H1 (cell line): ENCODE measurements around the gene MAD2L1BP. TPM values are rescaled to one million over a fixed set of nuclear protein-coding genes. Genes with fewer than 3 reads are reported as not detected.

ENCODE experiments used
- CTCF ChIA-PET: fragments of 300-600 bp; sonication (Branson Sonifier 250); formaldehyde crosslinking; loops from one replicate; lab custom pipeline; 2021; ENCODE audit not compliant: partially characterized antibody; lab: Charles Lee
- POLR2A ChIA-PET: fragments of 300-600 bp; sonication (Branson Sonifier 250); formaldehyde crosslinking; loops from one replicate; lab custom pipeline; 2021; ENCODE audit warnings: inconsistent platforms; ENCODE audit not compliant: partially characterized antibody; lab: Charles Lee
- DNase-seq, 2 experiments: peaks; one replicate each; pipeline versions ENCODE4 v3.0.0 to v3.0.0-alpha.2; 2010 to 2022; ENCODE audit warnings: low spot score in 2 of 2, low read depth in 1 of 2, mixed read lengths in 1 of 2
- FAIRE-seq: peaks from 2 replicates; lab custom pipeline; 2011; peaks lifted over from hg19 to GRCh38; lab: Jason Lieb, UNC
- H2AFZ ChIP-seq: 2 replicates; pipeline ENCODE4 v1.8.1; 2012; ENCODE audit warnings: low read length, inconsistent platforms
- H2AK5ac ChIP-seq: 2 replicates; pipeline ENCODE4 v1.6.1; 2013; ENCODE audit warnings: low read depth, low read length
- H2BK120ac ChIP-seq: replicated peaks from 2 replicates; pipeline ENCODE3; 2013; ENCODE audit warnings: low read depth, low read length, inconsistent platforms
- H2BK12ac ChIP-seq: 2 replicates; pipeline ENCODE4 v1.6.1; 2013; ENCODE audit warnings: low read depth, low read length
- H2BK15ac ChIP-seq: 2 replicates; pipeline ENCODE4 v1.6.1; 2013; ENCODE audit warnings: low read length
- H2BK20ac ChIP-seq: 2 replicates; pipeline ENCODE4 v1.6.1; 2013; ENCODE audit warnings: low read length
- H2BK5ac ChIP-seq: 2 replicates; pipeline ENCODE4 v1.6.1; 2013; ENCODE audit warnings: low read depth, low read length
- H3K14ac ChIP-seq: 2 replicates; pipeline ENCODE4 v1.6.1; 2013; ENCODE audit warnings: inconsistent platforms; ENCODE audit not compliant: insufficient read length
- H3K18ac ChIP-seq: 2 replicates; pipeline ENCODE4 v1.6.1; 2013; ENCODE audit warnings: low read length; ENCODE audit errors: extremely low read depth
- H3K23ac ChIP-seq: 2 replicates; pipeline ENCODE4 v1.6.1; 2013; ENCODE audit warnings: inconsistent platforms; ENCODE audit not compliant: insufficient read length
- H3K23me2 ChIP-seq: 2 replicates; pipeline ENCODE4 v1.6.1; 2013; ENCODE audit warnings: low read depth, low read length
- H3K27ac ChIP-seq: 2 replicates; pipeline ENCODE4 v1.6.1; 2011; ENCODE audit warnings: low read depth, low read length, inconsistent platforms
- H3K27me3 ChIP-seq, 4 experiments: replicated peaks in 1 of 4; 1 replicate in 1 of 4; 2 replicates in 3 of 4; pipeline versions ENCODE4 v1.6.1 to v1.8.1; 2011 to 2013; ENCODE audit warnings: low read length in 3 of 4, mild to moderate bottlenecking in 3 of 4, inconsistent platforms in 2 of 4, mixed read lengths in 2 of 4, moderate library complexity in 1 of 4; ENCODE audit not compliant: control insufficient read depth in 3 of 4, insufficient read depth in 3 of 4; ENCODE audit errors: extremely low read depth in 1 of 4
- H3K36me3 ChIP-seq, 4 experiments: 2 replicates each; pipeline versions ENCODE4 v1.6.1 to v1.8.1; 2011 to 2013; ENCODE audit warnings: mild to moderate bottlenecking in 4 of 4, low read length in 3 of 4, moderate library complexity in 2 of 4, control low read depth in 1 of 4, inconsistent platforms in 1 of 4; ENCODE audit not compliant: insufficient read depth in 4 of 4, control insufficient read depth in 2 of 4
- H3K4ac ChIP-seq: replicated peaks from 2 replicates; pipeline ENCODE3; 2013; ENCODE audit warnings: low read length, low read depth, mixed read lengths, inconsistent platforms; ENCODE audit not compliant: insufficient read length
- H3K4me1 ChIP-seq, 4 experiments: replicated peaks in 1 of 4; 1 replicate in 1 of 4; 2 replicates in 3 of 4; pipeline versions ENCODE4 v1.6.1 to v1.8.1; 2011 to 2013; ENCODE audit warnings: low read length in 3 of 4, inconsistent platforms in 2 of 4, mixed read lengths in 1 of 4; ENCODE audit not compliant: insufficient read depth in 4 of 4, control insufficient read depth in 3 of 4
- H3K4me2 ChIP-seq, 2 experiments: 2 replicates each; pipeline versions ENCODE4 v1.6.1 to v1.8.1; 2011 to 2013; ENCODE audit warnings: low read depth in 2 of 2, low read length in 2 of 2, control low read depth in 1 of 2, inconsistent platforms in 1 of 2, mild to moderate bottlenecking in 1 of 2; ENCODE audit not compliant: insufficient read depth in 1 of 2
- H3K4me3 ChIP-seq, 4 experiments: fragments of 200-600, 300-600 bp in 1 of 4; sonication (generic), shearing (Covaris generic), sonication (Bioruptor Twin) in 1 of 4; 2 replicates each; pipeline versions ENCODE4 v1.5.1 to v1.8.1; 2011 to 2016; ENCODE audit warnings: low read length in 4 of 4, low read depth in 3 of 4, control low read depth in 2 of 4, inconsistent platforms in 2 of 4, mild to moderate bottlenecking in 2 of 4, mixed read lengths in 1 of 4, moderate library complexity in 1 of 4; ENCODE audit not compliant: insufficient read depth in 2 of 4; ENCODE audit errors: extremely low read depth in 1 of 4
- H3K56ac ChIP-seq: replicated peaks from 2 replicates; pipeline ENCODE3; 2013; ENCODE audit warnings: low read depth, mild to moderate bottlenecking, mixed read lengths, low read length, inconsistent platforms; ENCODE audit not compliant: insufficient read length
- H3K79me1 ChIP-seq: 2 replicates; pipeline ENCODE4 v1.6.1; 2013; ENCODE audit warnings: low read depth, low read length, control low read depth
- H3K79me2 ChIP-seq, 2 experiments: 2 replicates each; pipeline versions ENCODE4 v1.6.1 to v1.8.1; 2012 to 2013; ENCODE audit warnings: low read length in 2 of 2, mild to moderate bottlenecking in 2 of 2, inconsistent platforms in 1 of 2; ENCODE audit not compliant: insufficient read depth in 2 of 2, control insufficient read depth in 1 of 2
- H3K9ac ChIP-seq, 4 experiments: replicated peaks in 1 of 4; 1 replicate in 1 of 4; 2 replicates in 3 of 4; pipeline versions ENCODE4 v1.6.1 to v1.8.1; 2011 to 2013; ENCODE audit warnings: low read depth in 3 of 4, low read length in 3 of 4, control low read depth in 2 of 4, mild to moderate bottlenecking in 2 of 4, moderate library complexity in 2 of 4, inconsistent platforms in 1 of 4; ENCODE audit errors: extremely low read depth in 1 of 4
- H3K9me3 ChIP-seq, 2 experiments: 2 replicates each; pipeline versions ENCODE4 v1.6.1 to v1.8.1; 2012 to 2013; ENCODE audit warnings: mild to moderate bottlenecking in 2 of 2, moderate library complexity in 2 of 2, control low read depth in 1 of 2, inconsistent platforms in 1 of 2, low read depth in 1 of 2, low read length in 1 of 2, mixed read lengths in 1 of 2; ENCODE audit not compliant: insufficient read depth in 2 of 2
- H4K20me1 ChIP-seq, 2 experiments: replicated peaks in 1 of 2; 2 replicates each; pipeline versions ENCODE3 to v1.8.1; 2011 to 2013; ENCODE audit warnings: inconsistent platforms in 2 of 2, low read length in 2 of 2, mild to moderate bottlenecking in 1 of 2; ENCODE audit not compliant: insufficient read depth in 2 of 2, control insufficient read depth in 1 of 2
- H4K5ac ChIP-seq: 2 replicates; pipeline ENCODE4 v1.6.1; 2013; ENCODE audit warnings: low read length, low read depth, mixed read lengths, inconsistent platforms; ENCODE audit not compliant: insufficient read length
- H4K8ac ChIP-seq: 2 replicates; pipeline ENCODE4 v1.8.0; 2013; ENCODE audit warnings: mild to moderate bottlenecking, moderate library complexity, low read length, inconsistent platforms; ENCODE audit not compliant: insufficient read depth; ENCODE audit errors: extremely low read depth
- H4K91ac ChIP-seq: replicated peaks from 2 replicates; pipeline ENCODE3; 2013; ENCODE audit warnings: low read length, mixed read lengths, inconsistent platforms; ENCODE audit not compliant: insufficient read length
- CREB1 ChIP-seq: IDR thresholded peaks from 2 replicates; pipeline ENCODE4 v1.6.1; 2012; ENCODE audit warnings: inconsistent platforms
- GABPA ChIP-seq: IDR thresholded peaks from 2 replicates; pipeline ENCODE4 v1.6.1; 2011; ENCODE audit warnings: mild to moderate bottlenecking, low read length, moderate library complexity, borderline replicate concordance; ENCODE audit not compliant: insufficient read depth
- HDAC2 ChIP-seq, 2 experiments: fragments of 300-600 bp in 1 of 2; sonication (generic) in 1 of 2; IDR thresholded peaks; 2 replicates each; pipeline ENCODE4 v1.6.1; 2011 to 2012; ENCODE audit warnings: low read depth in 2 of 2, low read length in 2 of 2, mild to moderate bottlenecking in 2 of 2, moderate library complexity in 2 of 2, borderline replicate concordance in 1 of 2, inconsistent platforms in 1 of 2
- MAFK ChIP-seq: IDR thresholded peaks from 2 replicates; pipeline ENCODE4 v1.6.1; 2012; ENCODE audit warnings: low read depth, mild to moderate bottlenecking, improper control_type of control experiment, low read length
- PHF8 ChIP-seq: fragments of 200-600 bp; sonication (generic); conservative IDR thresholded peaks from 2 replicates; pipeline ENCODE4 v1.7.1; 2012; ENCODE audit warnings: low read depth, mild to moderate bottlenecking, inconsistent platforms, low read length, moderate library complexity
- POLR2A ChIP-seq, 2 experiments: IDR thresholded peaks; 1 replicate in 1 of 2; 2 replicates in 1 of 2; pipeline ENCODE4 v1.6.1; 2011; ENCODE audit warnings: low read depth in 2 of 2, low read length in 2 of 2, mild to moderate bottlenecking in 2 of 2; ENCODE audit errors: control extremely low read depth in 1 of 2
- POLR2AphosphoS5 ChIP-seq: IDR thresholded peaks from 2 replicates; pipeline ENCODE4 v1.6.1; 2011; ENCODE audit warnings: low read depth, low read length
- SIN3A ChIP-seq, 2 experiments: IDR thresholded peaks in 1 of 2; conservative IDR thresholded peaks in 1 of 2; 2 replicates each; pipeline ENCODE4 v1.6.1; 2011 to 2012; ENCODE audit warnings: low read length in 2 of 2, improper control_type of control experiment in 1 of 2, low read depth in 1 of 2, mild to moderate bottlenecking in 1 of 2
- TBP ChIP-seq: IDR thresholded peaks from 2 replicates; pipeline ENCODE4 v1.6.1; 2011; ENCODE audit warnings: low read depth, low read length, improper control_type of control experiment
- WGBS, 2 experiments: shearing (Covaris generic) in 1 of 2; methylation state at CpG; one replicate each; pipeline versions ENCODE4 v1.1.6 to v1.1.7; 2013 to 2015; ENCODE audit warnings: low lambda C conversion rate in 2 of 2, mixed read lengths in 2 of 2, inconsistent platforms in 1 of 2, low coverage in 1 of 2, missing lambda C conversion rate in 1 of 2; ENCODE audit not compliant: insufficient replicate concordance in 2 of 2, insufficient coverage in 1 of 2, insufficient read length in 1 of 2; ENCODE audit errors: extremely low coverage in 1 of 2, missing lambda C conversion rate in 1 of 2; 5-methylcytosine and 5-hydroxymethylcytosine counted together
- polyA plus RNA-seq, 7 experiments: library from polyadenylated mRNA; depleted of rRNA in 3 of 7; stranded (reverse) in 5 of 7; unstranded in 2 of 7; fragments of >200 nt in 5 of 7; fragments of 200-250 nt in 2 of 7; gene quantifications; 1 replicate in 5 of 7; 2 replicates in 1 of 7; 4 replicates in 1 of 7; pipeline versions ENCODE4 v1.2.1 to v1.2.3, GENCODE V29; 2011 to 2013; ENCODE audit warnings: missing spikeins in 2 of 7, mixed read lengths in 2 of 7
- total RNA-seq: library from RNA; stranded (reverse); fragmentation: NEBNext Ultra II Directional; extraction: Animal tissue kit (Norgen Biotek cat#: 25700); gene quantifications from 2 replicates; pipeline ENCODE4 v1.2.1, GENCODE V29; 2021
- TF ChIP-seq, protein P1 (sequence below): IDR thresholded peaks from 2 replicates; pipeline ENCODE4 v1.6.1; 2012; ENCODE audit warnings: inconsistent platforms

Gene MAD2L1BP
- total and polyA plus RNA-seq, 2 of the 8 experiments (the other 6 are each of a cell fraction or from before 2014, with no cell fraction given): 35.5 to 70.0 TPM

DNA sequence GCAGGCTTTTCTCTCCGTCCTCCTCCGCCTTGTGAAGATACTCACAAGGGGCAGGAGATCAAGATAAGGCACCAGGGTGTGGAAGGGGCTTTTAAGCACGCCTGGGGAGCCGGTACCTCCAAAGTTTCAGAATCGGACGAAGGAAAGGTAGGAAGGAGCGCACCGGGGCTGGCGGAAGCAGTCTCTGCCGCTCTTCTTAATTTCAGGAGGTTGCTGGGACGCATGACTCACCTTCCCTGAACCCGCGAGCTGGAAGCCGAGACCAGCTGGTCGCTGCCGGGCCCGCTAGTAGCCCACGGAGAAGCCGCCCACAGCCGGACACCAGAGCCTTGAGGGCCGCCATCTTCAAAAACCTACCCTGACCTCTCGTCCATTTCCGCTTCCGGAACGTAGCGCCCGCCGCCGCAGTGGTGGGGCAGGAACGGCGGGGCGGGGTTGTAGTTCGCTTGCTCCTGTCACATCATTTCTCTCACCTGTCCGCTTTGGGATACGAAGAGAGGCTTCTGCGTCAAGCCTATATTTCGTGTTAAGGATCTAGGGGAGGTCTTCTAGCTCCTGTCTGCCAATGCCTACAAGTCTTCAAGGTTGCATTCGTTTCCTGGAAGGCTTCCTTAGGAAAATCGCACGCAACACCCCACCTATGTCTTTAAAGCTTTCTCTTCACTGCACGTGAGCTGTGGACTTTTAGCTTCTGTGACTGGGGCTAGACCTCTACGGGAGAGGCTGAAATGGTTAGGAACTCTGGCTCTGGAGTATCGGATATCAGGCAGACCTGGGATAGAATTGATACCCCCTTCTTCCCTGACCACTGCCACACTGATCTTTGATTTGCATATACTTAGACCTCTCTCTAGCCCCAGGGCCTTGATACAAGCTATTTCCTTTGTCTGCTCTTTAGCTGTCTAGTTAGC lies 52.1 kb downstream of the MAD2L1BP start, which contains the start of gene MRPS18A:
Gene MRPS18A, minus strand, starts transcription at position 355 of the 911 bp plus-strand sequence. Its CDS starts 12 bp downstream, at position 343.
- Histone ChIP-seq H3K9ac (peak within 1 kb of the TSS; percentile 74 to 97 (median 86)), H4K5ac (peak within 1 kb of the TSS; percentile 37), H3K18ac (no peak within 1 kb of the TSS; the same call in 1 of the 2 replicates), H3K4me2 (peak within 1 kb of the TSS; percentile 73 to 93), H3K27me3 (no peaks in the 10 kb centered on the region), H2AK5ac (no peak within 1 kb of the TSS), H3K56ac (no peak within 1 kb of the TSS), H2BK120ac (no peak within 1 kb of the TSS), H2AFZ (peak within 1 kb of the TSS; percentile 91), H3K36me3 (peaks cover 0 to under 1% (median 0%) of the 10 kb centered on the region in 4 experiments; a peak in 2 of 8 replicates), H3K4ac (peak within 1 kb of the TSS; percentile 10), H3K23ac (no peak within 1 kb of the TSS), H2BK15ac (no peak within 1 kb of the TSS), H3K4me3 (peak within 1 kb of the TSS; percentile 94 to 99 (median 97)), H4K91ac (no peak within 1 kb of the TSS), H4K8ac (peak within 1 kb of the TSS; percentile 84; the same call in 1 of the 2 replicates), H3K79me1 (peaks cover 19% of the 10 kb centered on the region), H3K79me2 (peaks cover 12 to 48% of the 10 kb centered on the region in 2 experiments), H3K4me1 (peaks cover 0 to 15% (median 3%) of the 10 kb centered on the region in 4 experiments; a peak in 5 of 7 replicates), H3K23me2 (peaks cover 13% of the 10 kb centered on the region), H3K9me3 (no peaks in the 10 kb centered on the region), H4K20me1 (peaks cover 5 to 16% of the 10 kb centered on the region in 2 experiments), H3K27ac (peak within 1 kb of the TSS; percentile 68), H2BK5ac (peak within 1 kb of the TSS; percentile 92), H3K14ac (no peak within 1 kb of the TSS), H2BK12ac (peak within 1 kb of the TSS; percentile 60; the same call in 1 of the 2 replicates), H2BK20ac (no peak within 1 kb of the TSS)
- DNase-seq (peak in 1 of 2 experiments; percentile 87), FAIRE-seq (no peak)
- ChIA-PET CTCF (interaction anchor here (0.7 to 2.9 kb wide), 9 partner anchors 15 to 547 kb away, joined by 3 to 15 read pairs (median 4); partner anchors contain the start of gene VEGFA), POLR2A (interaction anchor here (0.7 to 7.7 kb wide), 9 partner anchors 8 to 106 kb away, joined by 3 to 85 read pairs (median 5); partner anchors contain the start of gene GTPBP2)
- 4% methylated on average over 43 of the region's 43 CpGs; no CpG with 5 or more reads in 1 of the 2 experiments for WGBS, 2 experiments
- TF ChIP-seq MAFK: no peak
- peak; percentile 90 for TF ChIP-seq GABPA
- TF ChIP-seq, protein P1, sequence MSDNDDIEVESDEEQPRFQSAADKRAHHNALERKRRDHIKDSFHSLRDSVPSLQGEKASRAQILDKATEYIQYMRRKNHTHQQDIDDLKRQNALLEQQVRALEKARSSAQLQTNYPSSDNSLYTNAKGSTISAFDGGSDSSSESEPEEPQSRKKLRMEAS: no peak
- TF ChIP-seq POLR2A (IDR thresholded peaks at IDR 0.05; ENCODE audit: control extremely low read depth in 1 of 2, low read depth in 2 of 2, low read length in 2 of 2): peak in 1 of 2 experiments; percentile 91; a peak in 2 of 3 replicates
- peak; percentile 71 for TF ChIP-seq TBP
- TF ChIP-seq PHF8: peak; percentile 80
- peak in 1 of 2 experiments; percentile 48; a peak in 1 of 4 replicates for TF ChIP-seq HDAC2 (IDR thresholded peaks at IDR 0.05; ENCODE audit: borderline replicate concordance in 1 of 2, low read depth in 2 of 2, low read length in 2 of 2)
- peak; percentile 34; the same call in 1 of the 2 replicates for TF ChIP-seq CREB1
- TF ChIP-seq POLR2AphosphoS5: peak; percentile 59
- TF ChIP-seq SIN3A (conservative IDR thresholded peaks at IDR 0.05 in 1 of 2, IDR thresholded peaks at IDR 0.05 in 1 of 2; ENCODE audit: low read depth in 1 of 2, low read length in 2 of 2): peak in 1 of 2 experiments; percentile 83; a peak in 2 of 4 replicates
